GM21737 (cell line): ENCODE results near the gene FLT4.

Experiments
- ATAC-seq: cut with Tn5 transposase; IDR thresholded peaks from one replicate; pipeline ENCODE4 v1.9.1; 2021; ENCODE audit warnings: mild to moderate bottlenecking, moderate library complexity; ENCODE audit not compliant: unreplicated experiment

Gene FLT4

DNA sequence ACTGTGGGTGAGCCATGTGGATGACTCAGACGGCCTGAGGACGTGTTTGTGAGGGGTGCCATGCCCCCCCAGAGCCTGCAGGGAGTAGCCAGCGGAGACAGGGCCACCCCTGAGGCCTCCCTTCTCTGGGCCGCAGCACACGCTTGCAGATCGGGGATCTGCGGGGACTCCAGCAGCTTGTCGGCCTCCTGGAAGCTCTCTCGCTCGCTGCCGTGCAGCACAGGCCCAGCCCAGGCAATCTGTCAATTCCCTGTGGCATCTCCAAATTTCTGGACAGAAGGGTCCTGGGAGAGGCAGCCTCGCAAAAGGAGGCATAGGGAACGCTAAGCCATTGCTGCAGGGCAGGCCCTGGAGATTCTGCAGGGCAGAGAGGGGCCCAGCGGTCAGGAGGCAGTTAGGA lies 21.2 kb downstream of the FLT4 start:
- ATAC-seq, result no peak

DNA sequence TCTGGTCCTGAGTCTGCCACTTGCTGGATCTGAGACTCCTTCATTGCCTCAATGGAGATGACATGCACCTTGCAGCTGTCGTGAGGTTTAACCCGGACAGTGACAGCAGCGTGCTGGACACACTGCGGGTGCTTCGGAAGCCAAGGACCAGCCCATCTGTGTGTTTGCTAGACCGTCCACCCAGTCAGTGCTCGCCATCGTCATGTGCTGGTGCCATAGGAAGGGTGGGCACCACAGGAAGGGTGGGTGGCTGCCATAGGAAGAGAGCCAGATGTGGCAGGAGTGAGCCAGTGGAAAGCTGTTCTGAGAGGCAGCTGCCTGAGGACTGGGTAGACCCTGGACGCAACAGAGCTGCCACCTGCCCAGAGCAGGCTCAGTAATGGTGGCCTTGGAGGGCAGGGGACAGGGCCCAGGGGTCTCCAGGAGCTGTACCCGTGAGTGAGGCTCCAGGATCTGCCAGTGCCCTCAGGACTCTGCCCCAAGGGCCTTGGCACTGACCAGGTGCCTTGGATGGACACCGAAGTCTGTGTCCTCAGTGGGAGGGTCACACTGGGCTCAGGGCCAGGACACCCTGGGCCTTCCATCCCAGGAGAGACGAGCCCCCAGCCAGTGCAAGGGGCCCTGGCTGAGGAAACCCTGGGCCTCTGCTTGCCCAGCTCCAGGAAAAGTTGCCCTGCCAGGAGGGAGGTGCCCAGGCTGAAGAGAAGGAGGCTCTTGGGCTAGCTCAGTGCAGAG lies 21.8 kb downstream of the FLT4 start:
- no peak for ATAC-seq

DNA sequence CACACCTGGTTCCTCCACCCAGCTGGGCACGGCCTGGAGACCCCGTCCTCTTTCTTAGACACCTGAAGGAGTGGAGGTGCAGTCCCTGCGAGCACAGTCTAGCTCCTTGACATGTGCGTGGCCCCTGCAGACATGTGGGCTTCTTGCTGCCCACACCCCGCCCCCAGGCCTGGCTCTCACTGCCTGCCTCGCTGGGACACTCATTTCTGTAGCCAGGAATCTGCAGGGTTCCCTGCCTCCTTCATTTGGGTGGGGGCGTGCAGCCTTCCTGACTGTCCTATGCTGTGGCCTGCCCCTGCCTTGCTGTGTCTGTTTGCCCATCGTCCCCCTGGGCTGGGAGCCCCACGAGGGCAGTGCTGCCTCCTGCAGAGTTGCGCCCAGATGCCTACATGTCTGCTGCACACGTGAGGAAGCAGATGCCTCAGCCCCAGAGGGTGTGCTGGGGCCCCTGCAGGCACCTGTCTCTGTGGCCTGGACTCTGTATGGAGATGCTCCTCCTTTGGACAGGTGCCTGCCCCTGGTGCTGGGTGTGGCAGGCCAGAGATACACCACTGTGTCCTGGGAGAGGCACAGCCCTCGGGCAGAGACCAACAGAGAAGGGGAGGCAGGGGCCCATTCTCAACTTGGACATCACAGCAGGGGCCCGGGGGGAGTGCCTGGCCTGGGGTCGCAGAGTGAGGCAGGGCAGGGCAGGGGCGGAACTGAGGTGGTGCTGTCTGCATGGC lies 22.6 kb downstream of the FLT4 start:
- no peak for ATAC-seq

DNA sequence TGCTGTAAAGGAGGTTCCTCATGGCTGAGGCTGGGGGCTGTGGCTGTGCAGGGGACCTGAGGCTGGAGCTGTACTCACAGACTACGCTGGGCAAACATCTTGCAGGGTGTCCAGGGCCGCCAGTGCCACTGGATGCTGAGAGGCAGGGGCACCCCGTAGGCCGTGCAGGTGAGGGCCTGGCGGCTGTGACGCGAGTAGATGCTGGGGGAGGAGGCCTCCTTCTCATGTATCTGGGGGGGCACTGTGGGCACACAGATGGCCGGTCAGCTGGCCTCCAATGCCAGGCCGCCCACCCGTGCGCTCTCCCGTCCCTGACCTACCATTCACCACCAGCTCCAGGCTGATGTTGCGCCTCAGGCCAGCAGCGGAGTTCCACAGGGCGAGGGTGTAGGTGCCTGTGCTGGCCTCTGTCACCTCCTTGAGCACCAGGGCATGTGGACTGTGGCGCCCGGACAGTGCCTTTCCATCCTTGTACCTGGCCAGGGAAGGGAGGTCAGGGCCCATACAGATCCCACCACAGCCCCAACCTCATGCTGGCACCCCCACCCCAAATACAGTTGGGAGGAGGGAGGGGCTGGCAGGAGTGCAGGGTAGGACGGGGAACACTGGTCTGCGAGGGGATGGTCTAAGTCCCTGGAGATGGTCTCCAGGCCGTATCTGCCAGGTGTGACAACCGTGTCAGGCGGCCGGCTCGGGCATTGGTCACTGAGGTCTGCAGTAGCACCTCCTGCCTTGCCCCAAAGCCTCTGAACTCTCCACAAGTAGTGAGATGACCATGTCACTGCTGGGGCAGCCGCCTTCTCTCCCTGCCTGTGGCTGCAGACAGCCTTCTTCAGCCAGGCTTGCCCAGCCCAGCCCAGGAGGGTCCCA lies 23.4 kb downstream of the FLT4 start:
- no peak for ATAC-seq

DNA sequence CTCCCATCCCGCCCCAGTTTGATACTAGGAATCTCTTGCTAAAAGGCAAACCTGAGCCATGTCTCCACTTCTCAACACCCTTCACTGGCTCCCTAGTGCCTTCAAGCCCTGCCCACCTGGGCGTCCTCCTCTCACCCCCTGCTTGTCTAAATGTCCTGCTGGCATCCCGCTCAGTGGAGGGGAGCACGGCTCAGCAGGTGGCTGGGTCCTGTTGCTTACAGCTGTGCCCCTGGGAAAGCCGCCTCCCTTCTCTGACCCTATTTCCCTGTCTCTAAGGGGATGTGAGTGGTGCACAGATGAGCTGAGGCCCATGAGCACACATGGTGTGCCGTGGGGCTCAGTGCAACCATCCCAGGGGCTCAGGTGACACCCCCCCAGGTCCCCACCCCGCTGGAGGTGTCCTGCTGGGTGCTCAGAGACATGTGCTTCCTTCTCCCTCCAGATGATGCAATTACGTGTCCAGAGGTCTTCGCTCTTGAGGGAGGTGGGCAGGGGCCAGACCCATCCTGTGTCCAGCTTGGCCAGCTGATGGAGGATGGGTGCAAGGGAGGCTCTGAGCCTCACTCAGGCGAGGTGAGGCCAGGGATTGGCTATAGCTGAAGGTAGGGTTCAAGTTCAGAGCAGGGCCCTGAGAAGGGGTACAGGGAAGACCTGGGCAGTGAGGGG lies 24.1 kb downstream of the FLT4 start:
- ATAC-seq, result no peak

DNA sequence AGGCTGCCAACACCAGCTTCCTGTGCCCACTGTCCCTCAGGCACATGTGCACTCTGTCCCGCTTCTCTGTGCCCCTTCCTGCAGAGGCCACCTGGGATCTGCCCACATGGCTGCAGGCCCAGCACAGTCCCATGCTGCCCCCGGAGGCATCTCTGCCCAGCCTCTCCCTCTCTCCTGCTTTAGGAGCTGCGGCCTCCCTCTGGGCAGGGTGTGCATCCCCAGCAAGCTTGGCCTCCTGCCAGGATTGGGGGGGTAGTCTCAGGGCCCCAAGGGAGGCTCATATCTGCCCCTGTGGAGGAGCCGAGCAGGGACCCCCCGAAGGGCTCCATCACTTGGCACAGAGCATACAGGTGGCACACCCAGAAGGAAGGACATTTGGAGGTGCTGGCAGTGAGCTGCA lies 24.8 kb downstream of the FLT4 start:
- no peak for ATAC-seq

DNA sequence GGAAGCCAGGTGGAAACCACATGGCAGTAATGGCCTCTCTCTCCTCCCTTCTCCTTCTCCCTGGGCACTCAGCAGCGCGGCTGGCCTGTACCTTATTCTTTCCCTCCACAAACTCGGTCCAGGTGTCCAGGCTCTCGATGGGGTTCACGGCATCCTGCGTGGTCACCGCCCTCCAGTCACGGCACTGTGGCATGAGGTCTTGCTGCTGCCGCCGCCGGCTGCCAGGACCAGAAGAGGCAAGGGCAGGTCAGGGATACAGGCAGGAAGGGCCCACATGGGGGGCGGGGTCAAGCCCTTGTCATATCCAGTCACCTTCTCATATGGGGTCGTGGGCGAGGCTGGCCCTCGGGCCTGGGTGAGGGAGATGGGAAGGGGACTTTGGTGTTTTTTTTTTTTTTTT lies 25.6 kb downstream of the FLT4 start:
- ATAC-seq, result no peak

DNA sequence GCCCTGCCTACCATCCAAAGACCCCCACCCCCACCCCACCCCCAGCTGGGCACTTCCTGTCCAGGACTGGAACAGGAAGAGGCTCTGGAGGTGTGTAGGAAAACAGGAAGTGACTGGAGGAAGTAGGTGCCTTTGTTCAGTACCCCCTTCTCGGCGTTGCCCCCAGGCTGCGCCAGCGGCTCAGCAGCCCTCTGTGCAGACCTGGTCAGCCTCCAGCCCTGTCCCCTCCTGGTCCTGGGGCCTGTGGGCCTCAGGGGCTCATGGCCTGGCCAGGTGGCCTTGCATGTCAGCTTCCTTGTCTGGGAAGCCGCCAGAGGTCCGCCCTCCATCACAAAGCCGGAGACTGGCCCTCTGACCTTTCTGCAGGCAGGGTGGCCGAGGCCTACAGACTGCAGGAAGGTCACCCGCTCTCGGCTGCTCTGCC lies 26.0 kb downstream of the FLT4 start:
- no peak for ATAC-seq

DNA sequence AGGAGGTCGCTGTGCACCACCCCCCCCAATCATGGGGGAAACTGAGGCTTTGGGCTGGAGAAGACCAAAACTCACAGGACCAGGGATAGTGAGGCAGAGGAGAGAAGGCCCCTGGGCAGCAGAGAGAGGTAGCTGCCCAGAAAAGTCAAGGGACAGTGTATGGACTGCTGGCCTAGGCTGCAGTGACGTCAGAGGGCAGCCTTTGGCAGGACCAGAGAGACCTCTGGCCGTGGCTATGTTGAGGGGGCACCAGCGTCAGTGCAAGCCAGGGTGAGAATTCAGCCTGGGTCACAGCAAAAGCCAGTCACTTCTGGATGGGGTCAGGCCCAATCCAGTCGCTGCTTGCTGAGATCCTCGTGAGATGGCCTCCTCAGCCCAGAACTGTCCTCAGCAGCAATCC lies 26.5 kb downstream of the FLT4 start:
- no peak for ATAC-seq

DNA sequence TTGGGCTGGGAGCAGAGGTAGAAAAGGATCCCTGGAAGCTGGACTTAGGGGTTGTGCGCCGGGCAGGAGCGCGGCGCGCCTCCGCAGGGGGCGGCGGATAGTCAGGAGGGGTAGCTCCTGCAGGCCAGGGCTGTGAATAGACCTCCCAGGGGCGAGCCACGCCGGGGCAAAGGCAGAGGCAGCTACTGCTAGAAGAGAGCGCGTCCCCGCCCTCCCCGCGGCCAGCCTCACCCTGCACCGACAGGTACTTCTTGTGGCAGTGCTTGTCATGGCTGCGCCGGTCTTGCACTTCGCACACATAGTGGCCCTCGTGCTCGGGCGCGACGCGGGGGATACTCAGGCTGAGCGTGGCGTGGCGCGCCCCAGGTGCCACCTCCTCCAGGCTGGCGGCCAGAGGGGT lies 28.1 kb downstream of the FLT4 start:
- no peak for ATAC-seq

DNA sequence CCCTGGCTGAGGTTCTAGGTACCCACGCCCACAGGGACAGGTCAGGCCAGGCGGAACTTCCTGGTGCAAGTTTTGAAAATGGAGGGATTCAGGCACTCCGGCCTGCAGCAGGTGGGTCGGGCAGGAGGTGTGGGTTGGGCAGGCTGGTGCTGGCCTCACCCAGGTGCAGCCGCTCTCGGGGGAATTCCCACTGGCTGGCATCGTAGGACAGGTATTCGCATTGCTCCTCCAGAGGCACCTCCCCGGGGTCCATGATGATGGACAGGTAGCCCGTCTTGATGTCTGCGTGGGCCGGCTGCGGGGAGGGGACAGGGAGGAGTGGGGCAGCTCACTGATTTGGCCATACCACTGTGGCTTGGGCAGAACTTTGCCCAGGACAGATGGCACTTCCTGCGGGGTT lies 29.4 kb downstream of the FLT4 start:
- no peak for ATAC-seq

DNA sequence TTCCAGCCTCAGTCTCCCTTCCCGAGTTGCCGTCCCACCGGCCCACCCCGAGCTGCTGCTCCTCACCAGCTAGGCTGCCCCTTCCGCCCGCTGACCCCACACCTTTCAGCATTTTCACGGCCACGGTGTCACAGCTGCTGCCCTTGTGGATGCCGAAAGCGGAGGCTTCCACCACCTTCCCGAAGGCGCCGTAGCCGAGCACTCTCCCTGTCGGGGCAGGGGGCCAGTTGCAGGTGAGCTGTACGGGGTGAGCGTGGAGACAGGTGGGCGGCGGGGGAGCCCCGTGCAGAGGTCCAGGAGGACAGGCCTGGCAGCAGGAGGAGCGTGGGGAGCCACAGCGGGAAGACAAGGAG lies 29.9 kb downstream of the FLT4 start:
- ATAC-seq, result no peak

DNA sequence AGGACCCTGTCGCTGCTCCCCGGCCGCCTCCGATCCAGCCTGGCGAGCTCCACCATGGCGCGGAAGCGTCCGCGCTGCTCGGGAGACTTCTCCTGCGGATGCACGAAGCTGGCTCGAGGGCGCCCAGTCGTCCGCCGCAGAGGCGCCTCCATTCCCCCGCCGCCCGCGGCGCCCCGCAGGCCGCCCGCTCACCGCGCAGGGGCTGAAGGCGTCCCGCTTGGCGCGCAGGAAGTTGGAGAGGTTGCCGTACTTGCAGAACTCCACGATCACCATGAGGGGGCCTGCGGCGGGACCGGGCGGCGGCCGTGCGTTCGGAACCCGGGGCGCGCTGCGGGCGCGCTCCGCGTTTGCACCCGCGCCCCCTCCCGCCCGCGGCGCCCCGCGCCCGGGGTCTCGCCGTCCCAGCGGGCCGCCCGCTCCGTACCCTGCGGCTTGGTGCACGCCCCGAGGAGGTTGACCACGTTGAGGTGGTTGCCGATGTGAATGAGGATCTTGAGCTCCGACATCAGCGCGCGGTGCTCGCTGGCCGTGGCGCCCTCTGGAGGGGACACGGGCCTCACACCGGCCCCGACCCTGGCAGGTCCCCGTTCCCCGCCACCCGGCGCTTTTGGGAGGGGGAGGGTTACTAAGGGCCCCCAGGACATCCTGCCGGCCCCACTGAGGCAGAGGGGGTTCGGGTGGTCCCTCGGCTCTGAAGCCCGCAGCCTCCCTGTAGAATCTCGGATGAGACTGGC lies 30.4 kb downstream of the FLT4 start:
- ATAC-seq, result no peak

DNA sequence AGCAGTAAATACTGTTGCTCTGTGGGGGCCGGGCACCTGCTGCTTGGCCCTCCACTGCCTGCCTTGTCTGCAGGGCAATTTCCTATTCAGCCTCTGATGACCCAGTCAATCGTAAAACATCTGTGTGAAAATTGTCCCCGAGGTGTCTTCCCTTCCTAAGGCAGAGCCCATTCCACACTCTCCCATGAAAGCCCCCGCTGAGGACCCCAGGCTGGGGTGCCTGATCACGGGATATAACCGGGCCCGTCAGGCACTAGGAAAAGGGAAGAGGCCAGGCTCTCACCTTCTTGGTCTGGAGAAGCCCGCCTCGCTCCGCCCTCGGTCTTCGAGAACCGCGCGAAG lies 30.9 kb downstream of the FLT4 start:
- ATAC-seq, result no peak

DNA sequence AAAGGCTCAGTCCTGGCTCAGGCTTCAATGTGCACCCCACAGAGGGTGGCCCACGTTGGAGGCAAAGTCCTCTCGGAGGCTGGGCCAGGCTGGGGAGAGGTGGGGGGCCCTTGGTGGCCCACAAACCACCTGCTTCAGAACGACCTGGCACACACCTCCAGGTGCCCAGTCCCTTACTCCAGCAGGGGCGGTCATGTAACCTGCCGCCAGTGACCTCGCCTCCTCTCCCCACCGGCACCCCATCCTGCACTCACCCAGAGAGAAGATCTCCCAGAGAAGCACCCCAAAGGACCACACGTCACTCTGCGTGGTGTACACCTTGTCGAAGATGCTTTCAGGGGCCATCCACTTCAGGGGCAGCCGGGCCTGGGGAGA lies 35.6 kb downstream of the FLT4 start:
- ATAC-seq, result no peak

DNA sequence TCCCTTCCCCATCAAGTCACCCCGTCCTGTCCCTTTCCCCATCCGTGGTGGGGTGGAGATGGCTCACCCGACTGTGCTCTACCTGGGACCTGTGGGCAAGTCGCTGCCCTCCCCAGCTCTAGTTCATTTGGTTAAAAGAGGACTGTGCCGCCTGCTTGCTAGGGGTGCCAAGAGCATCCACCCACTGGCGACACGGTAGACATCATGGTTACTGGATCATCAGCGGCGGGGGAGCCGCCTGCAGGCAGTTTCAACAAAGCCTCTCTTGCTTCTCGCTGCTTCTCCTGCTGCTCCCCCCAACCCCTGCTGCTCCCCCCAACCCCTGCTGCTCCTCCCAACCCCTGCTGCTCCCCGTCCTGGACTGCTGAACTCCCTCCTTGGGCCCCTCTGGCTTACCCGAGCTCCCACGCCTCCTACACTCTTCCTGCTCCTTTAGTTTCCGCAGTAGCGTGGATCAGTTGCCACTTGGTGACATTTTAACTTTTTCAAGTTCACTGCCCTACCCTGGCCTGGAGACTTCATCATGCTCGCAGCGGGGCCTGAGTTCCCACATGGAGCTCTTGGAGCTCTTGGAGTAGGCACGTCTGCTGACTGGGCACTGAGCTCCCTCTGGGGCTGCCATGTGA lies 36.1 kb downstream of the FLT4 start:
- ATAC-seq, result no peak

DNA sequence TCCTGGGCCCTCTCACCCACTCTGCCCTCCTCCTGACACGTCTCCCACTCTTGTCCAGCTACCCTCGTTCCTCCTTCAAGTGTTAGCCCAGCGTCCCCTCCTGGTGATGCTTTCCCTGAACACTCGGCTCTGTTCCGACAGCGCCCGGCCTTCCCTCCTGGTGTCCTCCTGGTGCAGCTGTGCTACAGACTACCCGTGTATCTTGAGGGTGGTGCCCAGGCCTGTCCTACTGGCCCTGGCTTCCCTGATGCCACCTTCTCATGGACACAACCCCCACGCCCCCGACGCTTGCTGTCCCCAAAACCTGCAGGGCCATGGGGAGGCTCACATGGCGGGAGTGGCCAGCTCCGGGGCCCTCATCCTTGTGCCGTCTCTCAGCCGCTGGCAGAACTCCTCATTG lies 36.7 kb downstream of the FLT4 start:
- no peak for ATAC-seq

DNA sequence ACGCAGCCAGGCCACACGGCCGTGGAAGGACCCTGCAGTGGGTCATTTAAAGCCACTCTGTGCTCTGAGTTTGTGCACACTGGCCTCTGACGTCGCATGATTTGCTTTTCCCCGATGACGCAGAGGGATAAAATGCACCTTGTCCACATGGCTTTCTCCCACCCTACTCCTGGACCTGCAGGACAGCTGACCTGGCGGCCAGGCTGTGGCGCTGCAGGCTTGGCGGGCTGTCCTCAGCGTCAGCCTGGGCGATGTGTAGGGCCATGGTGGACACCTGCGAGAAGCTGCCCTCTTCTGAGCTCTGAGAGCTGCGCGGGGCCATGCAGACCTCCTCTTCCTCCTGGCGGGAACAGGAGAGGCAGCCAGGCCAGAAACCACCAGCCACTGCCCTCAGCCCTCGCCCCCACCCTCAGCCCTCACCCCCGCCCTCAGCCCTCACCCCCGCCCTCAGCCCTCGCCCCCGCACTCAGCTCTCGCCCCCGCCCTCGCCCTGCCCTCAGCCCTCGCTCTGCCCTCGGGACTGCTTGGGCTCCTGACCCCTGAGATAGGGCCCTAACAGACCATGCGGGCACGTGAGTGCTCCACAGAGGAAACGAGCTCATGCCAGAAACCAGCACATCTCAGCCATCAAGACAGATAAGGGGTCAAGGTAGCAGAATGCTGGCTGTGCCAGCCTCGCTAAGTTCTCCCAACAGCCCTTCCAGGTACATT lies 38.1 kb downstream of the FLT4 start:
- no peak for ATAC-seq

DNA sequence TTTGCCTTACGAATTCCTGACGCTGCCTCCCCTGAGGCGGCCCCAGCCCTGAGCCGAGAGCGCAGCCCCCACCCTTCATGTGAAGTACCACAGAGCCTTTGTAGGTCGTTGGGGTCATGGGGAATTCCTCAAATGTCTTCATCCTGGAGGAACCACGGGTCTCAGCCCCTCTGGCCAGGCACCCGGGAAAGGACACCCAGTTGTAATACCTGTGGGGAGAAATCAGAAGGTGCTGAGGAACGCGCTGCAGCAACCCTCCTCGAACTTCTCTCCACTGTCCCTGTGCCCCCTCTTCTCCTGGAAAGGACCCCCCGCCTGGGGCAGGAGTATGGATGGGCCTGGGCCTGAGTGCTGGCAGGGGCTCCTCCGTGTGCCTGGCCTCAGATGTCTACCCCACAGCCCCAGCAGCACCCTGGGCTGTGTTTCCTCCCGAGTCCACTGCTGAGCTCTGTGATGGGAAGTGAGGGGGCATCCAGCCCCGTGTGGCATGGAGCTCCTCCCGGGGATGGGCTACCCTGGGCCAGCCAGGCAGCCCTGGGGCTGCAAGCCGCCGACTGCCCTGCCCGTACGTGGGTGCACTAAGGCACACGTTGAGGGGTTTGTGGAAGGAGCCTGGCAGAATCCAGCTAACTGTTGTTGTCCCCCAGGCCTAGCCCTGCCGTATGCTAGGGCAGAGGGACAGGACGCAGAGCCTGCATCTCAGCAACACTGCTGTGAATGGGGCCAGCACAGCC lies 39.4 kb downstream of the FLT4 start:
- ATAC-seq, result no peak
